NCI-H1417 treated with DMSO at 0.1 percent for 48 hours (cell line): ENCODE data around the gene DNAJB6.

Experiments
- DNase-seq: peaks from one replicate; lab custom pipeline; 2025; lab: John Stamatoyannopoulos, UW

DNAJB6 gene

GRCh38 chr7:157466867-157467261 is 130.1 kb downstream of the DNAJB6 start:
- no peak for DNase-seq
